ENCODE measurements around the gene POLG2. TPM values are rescaled to one million over a fixed set of nuclear protein-coding genes. Genes with fewer than 3 reads are reported as not detected.
A peak's percentile ranks its signal among the peaks of the same experiment; 100 is the strongest.
"Not testable (repeated sequence)": the region's sequence is repeated elsewhere in the genome, so short reads cannot be mapped to it uniquely, and the experiment has no call there.

The POLG2 gene
- total and polyA plus RNA-seq, 2 donors from 2014 or later = 9.0 to 18.4 TPM

- Histone ChIP-seq H3K27me3 (ENCODE audit: control insufficient read depth, insufficient read depth, low read length) (no peaks in the 10 kb centered on the region), H3K36me3 (ENCODE audit: control insufficient read depth in 2 of 3, insufficient read depth in 3 of 3, low read length in 3 of 3) (no peaks in the 10 kb centered on the region), H3K27ac (ENCODE audit: low read depth in 2 of 2, low read length in 2 of 2) (no peak overlapping the region), H3K9ac (ENCODE audit: low read length in 3 of 3) (no peak overlapping the region), H3K4me1 (ENCODE audit: control insufficient read depth in 2 of 3, insufficient read depth in 2 of 3, low read depth in 1 of 3, low read length in 3 of 3) (no peaks in the 10 kb centered on the region), H3K4me3 (ENCODE audit: low read length in 3 of 3) (no peak overlapping the region), H3K9me3 (ENCODE audit: control insufficient read depth in 2 of 3, insufficient read depth in 1 of 3, low read length in 3 of 3) (peaks cover 0 to 14% (median 0%) of the 10 kb centered on the region in 3 donors)
- DNase-seq (no peak), FAIRE-seq (no peak)
- no peak for TF ChIP-seq CTCF (IDR thresholded peaks at IDR 0.05; ENCODE audit: borderline replicate concordance, extremely low read depth, insufficient read depth)
- intact Hi-C loops (cut with DNase I) = no loop called here
These were observed 58.8 kb downstream of the POLG2 start for GRCh38 chr17:64437944-64438525.

- no peak for DNase-seq
- Histone ChIP-seq H3K9ac (ENCODE audit: low read length in 3 of 3) (no peak overlapping the region), H3K36me3 (ENCODE audit: control insufficient read depth in 2 of 3, insufficient read depth in 3 of 3, low read length in 3 of 3) (no peaks in the 10 kb centered on the region), H3K4me1 (ENCODE audit: control insufficient read depth in 2 of 3, insufficient read depth in 2 of 3, low read depth in 1 of 3, low read length in 3 of 3) (no peaks in the 10 kb centered on the region), H3K4me3 (ENCODE audit: low read length in 3 of 3) (no peak overlapping the region), H3K27ac (ENCODE audit: low read depth in 2 of 2, low read length in 2 of 2) (no peak overlapping the region), H3K9me3 (ENCODE audit: control insufficient read depth in 2 of 3, insufficient read depth in 1 of 3, low read length in 3 of 3) (no peaks in the 10 kb centered on the region), H3K27me3 (ENCODE audit: control insufficient read depth, insufficient read depth, low read length) (no peaks in the 10 kb centered on the region)
- intact Hi-C loops (cut with DNase I) = no loop called here
- no peak for TF ChIP-seq CTCF (IDR thresholded peaks at IDR 0.05; ENCODE audit: borderline replicate concordance, extremely low read depth, insufficient read depth)
- FAIRE-seq = no peak
These were observed 65.3 kb downstream of the POLG2 start for GRCh38 chr17:64431534-64431933.

- H3K36me3 ChIP-seq (ENCODE audit: control insufficient read depth in 2 of 3, insufficient read depth in 3 of 3, low read length in 3 of 3); H3K4me3 ChIP-seq (ENCODE audit: low read length in 3 of 3); H3K27me3 ChIP-seq (ENCODE audit: control insufficient read depth, insufficient read depth, low read length); H3K9ac ChIP-seq (ENCODE audit: low read length in 3 of 3); DNase-seq; H3K4me1 ChIP-seq (ENCODE audit: control insufficient read depth in 2 of 3, insufficient read depth in 2 of 3, low read depth in 1 of 3, low read length in 3 of 3); intact Hi-C loops (cut with DNase I); H3K9me3 ChIP-seq (ENCODE audit: control insufficient read depth in 2 of 3, insufficient read depth in 1 of 3, low read length in 3 of 3); H3K27ac ChIP-seq (ENCODE audit: low read depth in 2 of 2, low read length in 2 of 2); FAIRE-seq: not testable (repeated sequence)
These were observed 66.8 kb downstream of the POLG2 start for GRCh38 chr17:64430036-64430435.

- Histone ChIP-seq H3K27ac (ENCODE audit: low read depth in 2 of 2, low read length in 2 of 2) (no peak overlapping the region), H3K36me3 (ENCODE audit: control insufficient read depth in 2 of 3, insufficient read depth in 3 of 3, low read length in 3 of 3) (no peaks in the 10 kb centered on the region), H3K9me3 (ENCODE audit: control insufficient read depth in 2 of 3, insufficient read depth in 1 of 3, low read length in 3 of 3) (no peaks in the 10 kb centered on the region), H3K9ac (ENCODE audit: low read length in 3 of 3) (no peak overlapping the region), H3K27me3 (ENCODE audit: control insufficient read depth, insufficient read depth, low read length) (no peaks in the 10 kb centered on the region), H3K4me3 (ENCODE audit: low read length in 3 of 3) (no peak overlapping the region), H3K4me1 (ENCODE audit: control insufficient read depth in 2 of 3, insufficient read depth in 2 of 3, low read depth in 1 of 3, low read length in 3 of 3) (no peaks in the 10 kb centered on the region)
- no peak for FAIRE-seq
- no peak for TF ChIP-seq CTCF (IDR thresholded peaks at IDR 0.05; ENCODE audit: borderline replicate concordance, extremely low read depth, insufficient read depth)
- DNase-seq = no peak
- intact Hi-C loops (cut with DNase I) = loop anchor here (10.0 kb wide), 1 partner anchor 66 kb away; the partner anchor contains the start of gene POLG2
These were observed 68.4 kb downstream of the POLG2 start for GRCh38 chr17:64428406-64428805.

Small RNAs within 50 kb of the gene (microRNA-seq; reads per million reads assigned to microRNA genes)
- 3.4 reads per million, percentile 2 among the genes with 10 or more reads in this experiment for gene MIR3064
- not detected for gene MIR5047

Other genes with a start within 250 kb of the POLG2 start
- 39.1 TPM for gene TEX2, start 233.8 kb downstream of the POLG2 start, total RNA-seq
- gene TEX2, start 233.8 kb downstream of the POLG2 start, polyA plus RNA-seq (ENCODE audit: insufficient read depth, low read depth, low replicate concordance) = 14.0 TPM
- 321 TPM for gene PECAM1, start 106.2 kb downstream of the POLG2 start, total RNA-seq
- gene PECAM1, start 106.2 kb downstream of the POLG2 start, polyA plus RNA-seq (ENCODE audit: insufficient read depth, low read depth, low replicate concordance) = 44.3 TPM
- gene MILR1, start 47.9 kb downstream of the POLG2 start, total RNA-seq = 17.8 TPM
- 2.2 TPM for gene MILR1, start 47.9 kb downstream of the POLG2 start, polyA plus RNA-seq (ENCODE audit: insufficient read depth, low read depth, low replicate concordance)
- gene DDX5, start 9.2 kb upstream of the POLG2 start, total RNA-seq = 769 TPM
- gene DDX5, start 9.2 kb upstream of the POLG2 start, polyA plus RNA-seq (ENCODE audit: insufficient read depth, low read depth, low replicate concordance) = 343 TPM
- gene CEP95, start 9.9 kb upstream of the POLG2 start, total RNA-seq = 49.3 TPM
- 25.3 TPM for gene CEP95, start 9.9 kb upstream of the POLG2 start, polyA plus RNA-seq (ENCODE audit: insufficient read depth, low read depth, low replicate concordance)
- gene SMURF2, start 165.3 kb upstream of the POLG2 start, total RNA-seq = 27.9 TPM
- 7.2 TPM for gene SMURF2, start 165.3 kb upstream of the POLG2 start, polyA plus RNA-seq (ENCODE audit: insufficient read depth, low read depth, low replicate concordance)

Data from kidney (tissue), 14 donors.